SK-N-SH treated with all-trans-retinoic acid at 6 μM for 48 hours (cell line): ENCODE measurements around the gene MARK3.

ENCODE experiments used
- ATAC-seq: fragments of 200-7000 bp; cut with Tn5 transposase; 3 replicates; pipeline ENCODE4 v1.9.1; 2020; ENCODE audit warnings: mild to moderate bottlenecking, moderate library complexity
- ARNTL ChIP-seq: fragments of 450-650 bp; formaldehyde crosslinking; IDR thresholded peaks from 2 replicates; pipeline ENCODE4 v1.5.0; 2020; ENCODE audit warnings: low read depth, mild to moderate bottlenecking, moderate library complexity, borderline replicate concordance
- BACH2 ChIP-seq: fragments of 250-450 bp; sonication (Bioruptor Pico); IDR thresholded peaks from 2 replicates; pipeline ENCODE4 v1.9.0; 2021; ENCODE audit warnings: mild to moderate bottlenecking, borderline replicate concordance
- CSDC2 ChIP-seq: fragments of 250-450 bp; sonication (Bioruptor Pico); IDR thresholded peaks from 2 replicates; pipeline ENCODE4 v1.5.0; 2020; ENCODE audit warnings: mild to moderate bottlenecking, moderate library complexity
- CSRNP3 ChIP-seq: fragments of 250-450 bp; sonication (Bioruptor Pico); IDR thresholded peaks from 2 replicates; pipeline ENCODE4 v1.5.1; 2021; ENCODE audit warnings: mild to moderate bottlenecking, moderate library complexity
- ESRRG ChIP-seq: fragments of 250-450 bp; sonication (Bioruptor Pico); IDR thresholded peaks from 2 replicates; pipeline ENCODE4 v1.6.1; 2021; ENCODE audit warnings: mild to moderate bottlenecking
- GLIS3 ChIP-seq: fragments of 250-450 bp; sonication (Bioruptor Pico); IDR thresholded peaks from 2 replicates; pipeline ENCODE4 v1.5.0; 2020; ENCODE audit warnings: mild to moderate bottlenecking, moderate library complexity
- ISL1 ChIP-seq: fragments of 250-450 bp; sonication (Bioruptor Pico); IDR thresholded peaks from 2 replicates; pipeline ENCODE4 v2.1.2; 2022; ENCODE audit warnings: mild to moderate bottlenecking, moderate library complexity
- OSR1 ChIP-seq: fragments of 250-450 bp; sonication (Bioruptor Pico); IDR thresholded peaks from 2 replicates; pipeline ENCODE4 v1.8.0; 2022; ENCODE audit warnings: moderate library complexity, mild to moderate bottlenecking, inconsistent platforms
- PPARA ChIP-seq: fragments of 250-450 bp; sonication (Bioruptor Pico); IDR thresholded peaks from 2 replicates; pipeline ENCODE4 v1.5.0; 2020; ENCODE audit warnings: mild to moderate bottlenecking, borderline replicate concordance
- RARB ChIP-seq: fragments of 250-450 bp; sonication (Bioruptor Pico); IDR thresholded peaks from 2 replicates; pipeline ENCODE4 v1.8.0; 2021; ENCODE audit warnings: mild to moderate bottlenecking, moderate library complexity
- SNAI2 ChIP-seq: fragments of 250-450 bp; sonication (Bioruptor Pico); IDR thresholded peaks from 2 replicates; pipeline ENCODE4 v1.5.0; 2020; ENCODE audit warnings: mild to moderate bottlenecking, moderate library complexity
- TCF4 ChIP-seq: fragments of 250-450 bp; sonication (Bioruptor Pico); IDR thresholded peaks from 2 replicates; pipeline ENCODE4 v1.8.0; 2021; ENCODE audit warnings: mild to moderate bottlenecking, moderate library complexity, borderline replicate concordance
- TOX ChIP-seq: fragments of 250-450 bp; sonication (Bioruptor Pico); IDR thresholded peaks from 2 replicates; pipeline ENCODE4 v1.8.0; 2021; ENCODE audit warnings: mild to moderate bottlenecking, moderate library complexity, borderline replicate concordance
- ZC3H10 ChIP-seq: fragments of 250-450 bp; sonication (Bioruptor Pico); IDR thresholded peaks from 2 replicates; pipeline ENCODE4 v1.5.1; 2021; ENCODE audit warnings: mild to moderate bottlenecking, moderate library complexity
- ZFP3 ChIP-seq: fragments of 250-450 bp; sonication (Bioruptor Pico); IDR thresholded peaks from 2 replicates; pipeline ENCODE4 v1.5.0; 2020; ENCODE audit warnings: mild to moderate bottlenecking, moderate library complexity
- ZFP30 ChIP-seq: fragments of 450-650 bp; formaldehyde crosslinking; IDR thresholded peaks from 2 replicates; pipeline ENCODE4 v1.5.0; 2022; ENCODE audit warnings: mild to moderate bottlenecking, moderate library complexity
- ZNF565 ChIP-seq: fragments of 450-650 bp; formaldehyde crosslinking; conservative IDR thresholded peaks from 2 replicates; pipeline ENCODE4 v1.5.0; 2020; ENCODE audit warnings: low read depth, mild to moderate bottlenecking, moderate library complexity
- ZNF70 ChIP-seq: fragments of 450-650 bp; formaldehyde crosslinking; IDR thresholded peaks from 2 replicates; pipeline ENCODE4 v1.5.0; 2020; ENCODE audit warnings: mild to moderate bottlenecking, moderate library complexity
- ZNF8 ChIP-seq: fragments of 450-650 bp; formaldehyde crosslinking; IDR thresholded peaks from 2 replicates; pipeline ENCODE4 v1.5.0; 2020; ENCODE audit warnings: mild to moderate bottlenecking, moderate library complexity
- TF ChIP-seq, protein P1 (sequence below): fragments of 250-450 bp; sonication (Bioruptor Pico); IDR thresholded peaks from 2 replicates; pipeline ENCODE4 v1.5.0; 2020; ENCODE audit warnings: mild to moderate bottlenecking, moderate library complexity
- TF ChIP-seq, protein P2 (sequence below): fragments of 250-450 bp; sonication (Bioruptor Pico); IDR thresholded peaks from 2 replicates; pipeline ENCODE4 v1.8.0; 2020; ENCODE audit warnings: mild to moderate bottlenecking, moderate library complexity, borderline replicate concordance
- TF ChIP-seq, protein P3 (sequence below): fragments of 250-450 bp; sonication (Bioruptor Pico); IDR thresholded peaks from 2 replicates; pipeline ENCODE4 v1.8.0; 2021; ENCODE audit warnings: low read depth, mild to moderate bottlenecking, moderate library complexity, borderline replicate concordance
- TF ChIP-seq, protein P4 (sequence below): fragments of 250-450 bp; sonication (Bioruptor Pico); IDR thresholded peaks from 2 replicates; pipeline ENCODE4 v1.5.1; 2020; ENCODE audit warnings: low read depth, mild to moderate bottlenecking, moderate library complexity

MARK3 gene

GRCh38 chr14:103423050-103423461 lies 37.8 kb downstream of the MARK3 start (continued):
- TF ChIP-seq, protein P1, sequence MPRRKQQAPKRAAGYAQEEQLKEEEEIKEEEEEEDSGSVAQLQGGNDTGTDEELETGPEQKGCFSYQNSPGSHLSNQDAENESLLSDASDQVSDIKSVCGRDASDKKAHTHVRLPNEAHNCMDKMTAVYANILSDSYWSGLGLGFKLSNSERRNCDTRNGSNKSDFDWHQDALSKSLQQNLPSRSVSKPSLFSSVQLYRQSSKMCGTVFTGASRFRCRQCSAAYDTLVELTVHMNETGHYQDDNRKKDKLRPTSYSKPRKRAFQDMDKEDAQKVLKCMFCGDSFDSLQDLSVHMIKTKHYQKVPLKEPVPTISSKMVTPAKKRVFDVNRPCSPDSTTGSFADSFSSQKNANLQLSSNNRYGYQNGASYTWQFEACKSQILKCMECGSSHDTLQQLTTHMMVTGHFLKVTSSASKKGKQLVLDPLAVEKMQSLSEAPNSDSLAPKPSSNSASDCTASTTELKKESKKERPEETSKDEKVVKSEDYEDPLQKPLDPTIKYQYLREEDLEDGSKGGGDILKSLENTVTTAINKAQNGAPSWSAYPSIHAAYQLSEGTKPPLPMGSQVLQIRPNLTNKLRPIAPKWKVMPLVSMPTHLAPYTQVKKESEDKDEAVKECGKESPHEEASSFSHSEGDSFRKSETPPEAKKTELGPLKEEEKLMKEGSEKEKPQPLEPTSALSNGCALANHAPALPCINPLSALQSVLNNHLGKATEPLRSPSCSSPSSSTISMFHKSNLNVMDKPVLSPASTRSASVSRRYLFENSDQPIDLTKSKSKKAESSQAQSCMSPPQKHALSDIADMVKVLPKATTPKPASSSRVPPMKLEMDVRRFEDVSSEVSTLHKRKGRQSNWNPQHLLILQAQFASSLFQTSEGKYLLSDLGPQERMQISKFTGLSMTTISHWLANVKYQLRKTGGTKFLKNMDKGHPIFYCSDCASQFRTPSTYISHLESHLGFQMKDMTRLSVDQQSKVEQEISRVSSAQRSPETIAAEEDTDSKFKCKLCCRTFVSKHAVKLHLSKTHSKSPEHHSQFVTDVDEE: no peak

DNA sequence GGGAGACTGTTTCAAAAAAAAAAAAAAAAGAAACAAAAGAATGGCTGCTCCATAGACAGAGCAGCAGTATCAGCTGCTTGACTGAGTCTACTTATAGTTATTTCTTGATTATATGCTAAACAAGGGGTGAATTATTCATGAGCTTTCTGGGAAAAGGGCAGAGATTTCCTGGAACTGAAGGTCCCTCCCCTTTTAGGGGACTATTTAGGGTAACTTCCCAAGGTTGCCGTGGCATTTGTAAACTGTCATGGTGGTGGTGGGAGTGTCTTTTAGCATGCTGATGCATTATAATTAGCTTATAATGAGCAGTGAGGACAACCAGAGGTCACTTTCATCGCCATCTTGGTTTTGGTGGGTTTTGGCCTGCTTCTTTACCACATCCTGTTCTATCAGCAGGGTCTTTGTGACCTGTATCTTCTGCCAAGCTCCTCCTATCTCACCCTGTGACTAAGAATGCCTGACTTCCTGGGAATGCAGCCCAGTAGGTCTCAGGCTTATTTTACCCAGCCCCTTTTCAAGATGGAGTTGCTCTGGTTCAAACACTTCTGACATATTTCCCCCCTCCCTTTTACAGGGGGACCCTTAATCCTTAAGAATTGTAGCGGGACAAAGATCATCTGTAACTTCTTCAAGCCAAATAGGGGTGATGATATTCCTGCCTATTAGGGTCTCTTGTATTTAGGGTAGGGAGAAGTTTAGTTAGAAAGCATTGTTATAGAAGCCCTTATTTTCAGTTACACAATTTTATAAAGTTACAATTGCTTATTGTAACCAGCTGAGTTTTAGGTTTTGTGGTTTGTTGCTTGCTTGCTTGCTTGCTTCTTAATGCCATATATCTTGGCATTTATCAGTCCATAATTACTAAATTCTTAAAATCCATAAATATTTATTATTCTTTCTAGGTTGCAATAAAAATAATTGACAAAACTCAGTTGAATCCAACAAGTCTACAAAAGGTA lies 42.5 kb downstream of the MARK3 start:
- TF ChIP-seq, protein P2, sequence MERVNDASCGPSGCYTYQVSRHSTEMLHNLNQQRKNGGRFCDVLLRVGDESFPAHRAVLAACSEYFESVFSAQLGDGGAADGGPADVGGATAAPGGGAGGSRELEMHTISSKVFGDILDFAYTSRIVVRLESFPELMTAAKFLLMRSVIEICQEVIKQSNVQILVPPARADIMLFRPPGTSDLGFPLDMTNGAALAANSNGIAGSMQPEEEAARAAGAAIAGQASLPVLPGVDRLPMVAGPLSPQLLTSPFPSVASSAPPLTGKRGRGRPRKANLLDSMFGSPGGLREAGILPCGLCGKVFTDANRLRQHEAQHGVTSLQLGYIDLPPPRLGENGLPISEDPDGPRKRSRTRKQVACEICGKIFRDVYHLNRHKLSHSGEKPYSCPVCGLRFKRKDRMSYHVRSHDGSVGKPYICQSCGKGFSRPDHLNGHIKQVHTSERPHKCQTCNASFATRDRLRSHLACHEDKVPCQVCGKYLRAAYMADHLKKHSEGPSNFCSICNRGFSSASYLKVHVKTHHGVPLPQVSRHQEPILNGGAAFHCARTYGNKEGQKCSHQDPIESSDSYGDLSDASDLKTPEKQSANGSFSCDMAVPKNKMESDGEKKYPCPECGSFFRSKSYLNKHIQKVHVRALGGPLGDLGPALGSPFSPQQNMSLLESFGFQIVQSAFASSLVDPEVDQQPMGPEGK (CRISPR knock-in tag): peak; percentile 100
- TF ChIP-seq ISL1 (CRISPR knock-in tag) (peak; percentile 95), GLIS3 (CRISPR knock-in tag) (peak; percentile 99), ZFP30 (CRISPR knock-in tag) (peak; percentile 63), PPARA (no peak), OSR1 (CRISPR knock-in tag) (peak; percentile 99), ZNF8 (CRISPR knock-in tag) (peak; percentile 91), ZFP3 (peak; percentile 99), TOX (CRISPR knock-in tag) (peak; percentile 99), ESRRG (peak; percentile 95), RARB (CRISPR knock-in tag) (peak; percentile 99), CSRNP3 (CRISPR knock-in tag) (peak; percentile 95), SNAI2 (CRISPR knock-in tag) (peak; percentile 99), ZNF70 (peak; percentile 48; the same call in 1 of the 2 replicates), ZC3H10 (CRISPR knock-in tag) (peak; percentile 99), TCF4 (CRISPR knock-in tag) (peak; percentile 68), ZNF565 (CRISPR knock-in tag) (peak; percentile 90), ARNTL (CRISPR knock-in tag) (no peak), BACH2 (CRISPR knock-in tag) (peak; percentile 81; the same call in 1 of the 2 replicates), CSDC2 (CRISPR knock-in tag) (peak; percentile 100)
- TF ChIP-seq, protein P1: peak; percentile 95
- TF ChIP-seq, protein P3, sequence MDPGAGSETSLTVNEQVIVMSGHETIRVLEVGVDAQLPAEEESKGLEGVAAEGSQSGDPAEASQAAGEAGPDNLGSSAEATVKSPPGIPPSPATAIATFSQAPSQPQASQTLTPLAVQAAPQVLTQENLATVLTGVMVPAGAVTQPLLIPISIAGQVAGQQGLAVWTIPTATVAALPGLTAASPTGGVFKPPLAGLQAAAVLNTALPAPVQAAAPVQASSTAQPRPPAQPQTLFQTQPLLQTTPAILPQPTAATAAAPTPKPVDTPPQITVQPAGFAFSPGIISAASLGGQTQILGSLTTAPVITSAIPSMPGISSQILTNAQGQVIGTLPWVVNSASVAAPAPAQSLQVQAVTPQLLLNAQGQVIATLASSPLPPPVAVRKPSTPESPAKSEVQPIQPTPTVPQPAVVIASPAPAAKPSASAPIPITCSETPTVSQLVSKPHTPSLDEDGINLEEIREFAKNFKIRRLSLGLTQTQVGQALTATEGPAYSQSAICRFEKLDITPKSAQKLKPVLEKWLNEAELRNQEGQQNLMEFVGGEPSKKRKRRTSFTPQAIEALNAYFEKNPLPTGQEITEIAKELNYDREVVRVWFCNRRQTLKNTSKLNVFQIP: peak; percentile 89
- TF ChIP-seq, protein P4, sequence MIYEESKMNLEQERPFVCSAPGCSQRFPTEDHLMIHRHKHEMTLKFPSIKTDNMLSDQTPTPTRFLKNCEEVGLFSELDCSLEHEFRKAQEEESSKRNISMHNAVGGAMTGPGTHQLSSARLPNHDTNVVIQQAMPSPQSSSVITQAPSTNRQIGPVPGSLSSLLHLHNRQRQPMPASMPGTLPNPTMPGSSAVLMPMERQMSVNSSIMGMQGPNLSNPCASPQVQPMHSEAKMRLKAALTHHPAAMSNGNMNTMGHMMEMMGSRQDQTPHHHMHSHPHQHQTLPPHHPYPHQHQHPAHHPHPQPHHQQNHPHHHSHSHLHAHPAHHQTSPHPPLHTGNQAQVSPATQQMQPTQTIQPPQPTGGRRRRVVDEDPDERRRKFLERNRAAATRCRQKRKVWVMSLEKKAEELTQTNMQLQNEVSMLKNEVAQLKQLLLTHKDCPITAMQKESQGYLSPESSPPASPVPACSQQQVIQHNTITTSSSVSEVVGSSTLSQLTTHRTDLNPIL: peak; percentile 94
- ATAC-seq: peak; percentile 33; the same call in 2 of the 3 replicates
